ENCODE results near the gene CCDC106. TPM values are rescaled to one million over a fixed set of nuclear protein-coding genes. Genes with fewer than 3 reads are reported as not detected.

Gene CCDC106
- total and polyA plus RNA-seq, 2 of the 4 experiments (the other 2 are of a cell fraction): 2.3 to 13.6 TPM

DNA sequence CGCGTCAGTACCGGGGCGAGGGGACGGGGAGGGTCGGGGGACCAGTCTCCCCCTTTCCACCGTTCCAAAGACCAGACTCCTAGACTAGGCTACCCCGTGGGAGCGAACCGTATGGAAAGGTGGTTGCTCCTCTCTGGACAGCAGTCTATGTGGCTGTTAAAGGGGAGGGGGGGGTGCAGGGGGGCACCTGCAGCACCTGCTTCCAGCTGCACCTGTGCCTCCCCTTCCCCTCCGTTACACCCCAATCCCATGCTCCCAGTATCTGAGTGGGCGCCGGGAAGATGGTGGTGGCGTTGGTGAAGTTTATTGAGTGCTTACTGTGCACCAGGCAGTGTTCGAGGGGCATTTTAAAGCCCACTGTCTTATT, 47.4 kb upstream of the CCDC106 start:
- CTCF ChIA-PET: no interaction called here
- POLR2A ChIA-PET (ENCODE audit: unreplicated experiment): interaction anchor here (1.4 kb wide), 1 partner anchor 20 kb away, joined by 8 read pairs; the partner anchor contains the start of gene ZNF579

More for the DNA sequence above, 47.4 kb upstream of the CCDC106 start:
- H3K4me2 ChIP-seq (ENCODE audit: low read depth, low read length): peak overlapping the region; percentile 89
- H3K9me3 ChIP-seq (ENCODE audit: control insufficient read depth, insufficient read depth, low read length): no peaks in the 10 kb centered on the region
- TF ChIP-seq MAFK (IDR thresholded peaks at IDR 0.05; ENCODE audit: low read depth, low read length) (no peak), CEBPB (IDR thresholded peaks at IDR 0.05; ENCODE audit: low read depth, low read length) (no peak), RCOR1 (IDR thresholded peaks at IDR 0.05; ENCODE audit: insufficient replicate concordance, low read length) (no peak), USF2 (IDR thresholded peaks at IDR 0.05; ENCODE audit: low read depth, low read length) (no peak), BHLHE40 (IDR thresholded peaks at IDR 0.05; ENCODE audit: low read depth, low read length) (no peak), RFX5 (IDR thresholded peaks at IDR 0.05; ENCODE audit: low read depth, low read length) (no peak), MXI1 (IDR thresholded peaks at IDR 0.05; ENCODE audit: borderline replicate concordance, low read depth, low read length) (no peak), CHD1 (IDR thresholded peaks at IDR 0.05; ENCODE audit: low read depth, low read length) (no peak), CTCF (conservative IDR thresholded peaks at IDR 0.05; ENCODE audit: low read depth, low read length) (no peak)
- peak overlapping the region; percentile 59; the same call in 1 of the 2 replicates for H3K18ac ChIP-seq (ENCODE audit: low read depth, low read length)
- peak overlapping the region; percentile 16 for H4K5ac ChIP-seq (ENCODE audit: low read depth, low read length)
- H2BK20ac ChIP-seq (ENCODE audit: low read depth, low read length): no peak overlapping the region
- peak overlapping the region; percentile 53 for H3K27ac ChIP-seq (ENCODE audit: insufficient read depth, low read length)
- DNase-seq (no peak), ATAC-seq (ENCODE audit: low read depth) (no peak)
- peak overlapping the region; percentile 86 for H2AFZ ChIP-seq (replicated peaks; ENCODE audit: low read length, poor library complexity)
- H2BK120ac ChIP-seq (ENCODE audit: low read depth, low read length): no peak overlapping the region
- H3K4me3 ChIP-seq (ENCODE audit: insufficient read depth, low read depth, low read length): peak overlapping the region; percentile 56
- no TSS peak for BruUV-seq (replicated peaks)
- in situ Hi-C loops (cut with MboI; ENCODE audit: low sequenced_read_pairs): no loop called here
- peak overlapping the region; percentile 97 for H2AK5ac ChIP-seq (ENCODE audit: low read depth, low read length)
- H3K56ac ChIP-seq (ENCODE audit: extremely low read depth, insufficient read depth, low read length): peak overlapping the region; percentile 66; the same call in 1 of the 2 replicates
- peaks cover 11% of the 10 kb centered on the region for H3K36me3 ChIP-seq (ENCODE audit: control insufficient read depth, insufficient read depth, low read length)
- H4K8ac ChIP-seq (ENCODE audit: low read depth in 2 of 2, low read length in 2 of 2): peak overlapping the region; percentile 48 to 85
- H3K4me1 ChIP-seq (ENCODE audit: control insufficient read depth, insufficient read depth, low read length): peaks cover 4% of the 10 kb centered on the region; the same call in 1 of the 2 replicates
- H3K9me1 ChIP-seq (ENCODE audit: insufficient read depth, low read length): peaks cover 13% of the 10 kb centered on the region
- peak overlapping the region; percentile 98 for H2AK9ac ChIP-seq (replicated peaks; ENCODE audit: low read depth, low read length, poor library complexity)
- H4K91ac ChIP-seq (ENCODE audit: insufficient read depth, low read depth, low read length): peak overlapping the region; percentile 86
- 63% methylated on average over 2 of the region's 15 CpGs; no CpG with 5 or more reads in 1 of the 2 experiments for WGBS, 2 experiments (ENCODE audit: extremely low coverage in 2 of 2, insufficient read length in 1 of 2)
- intact Hi-C loops (cut with micrococcal nuclease): no loop called here
- dilution Hi-C loops (cut with HindIII; ENCODE audit: low sequenced_read_pairs, unreplicated experiment): no loop called here
- peak overlapping the region; percentile 76 for H2BK5ac ChIP-seq (ENCODE audit: low read depth, low read length, poor library complexity, severe bottlenecking)
- H3K23ac ChIP-seq (ENCODE audit: low read depth, low read length): peak overlapping the region; percentile 69
- peaks cover 7% of the 10 kb centered on the region; the same call in 1 of the 2 replicates for H4K20me1 ChIP-seq (ENCODE audit: insufficient read depth, low read length)
- H3K9ac ChIP-seq (ENCODE audit: low read depth, low read length): peak overlapping the region; percentile 85
- peak overlapping the region; percentile 67 for H3K4ac ChIP-seq (ENCODE audit: low read depth, low read length)
- 0 out of 3 replicates have a peak overlapping the region, but pooled peaks have one; percentile 23 for H2BK15ac ChIP-seq (ENCODE audit: low read depth, low read length)
- H3K27me3 ChIP-seq (ENCODE audit: control insufficient read depth, insufficient read depth, low read length): no peaks in the 10 kb centered on the region
- peaks cover 19 to 36% of the 10 kb centered on the region in 2 experiments for H3K79me1 ChIP-seq (ENCODE audit: low read depth in 1 of 2, low read length in 2 of 2)
- peak overlapping the region; percentile 77 for H3K14ac ChIP-seq (replicated peaks; ENCODE audit: low read depth, low read length)

All from IMR-90 (cell line).